Psoas muscle (tissue), 8 donors: ENCODE measurements around the gene ZNF497. TPM values are rescaled to one million over a fixed set of nuclear protein-coding genes. Genes with fewer than 3 reads are reported as not detected.
"Not testable (repeated sequence)": the region's sequence is repeated elsewhere in the genome, so short reads cannot be mapped to it uniquely, and the experiment has no call there.

Experiments used
- ATAC-seq, 4 donors: fragments of 200-7000 bp; cut with Tn5 transposase; one replicate each; pipeline ENCODE4 v1.9.1; 2020; ENCODE audit warnings: moderate library complexity in 3 of 4, mild to moderate bottlenecking in 2 of 4
- DNase-seq, 2 donors: peaks; one replicate each; pipeline ENCODE4 v3.0.0-alpha.2; 2020
- H3K27ac ChIP-seq: fragments of 200-600 bp; one replicate; pipeline ENCODE4 v1.8.0; 2022
- H3K27me3 ChIP-seq, 3 donors: fragments of 200-600 bp in 1 of 3; one replicate each; pipeline versions ENCODE4 v1.6.1 to v1.8.0; 2013 to 2022; ENCODE audit warnings: low read length in 2 of 3, mild to moderate bottlenecking in 2 of 3, moderate library complexity in 1 of 3; ENCODE audit not compliant: insufficient read depth in 3 of 3
- H3K36me3 ChIP-seq, 2 donors: fragments of 200-600 bp in 1 of 2; one replicate each; pipeline versions ENCODE4 v1.6.1 to v1.8.0; 2013 to 2022; ENCODE audit warnings: low read depth in 1 of 2, mild to moderate bottlenecking in 1 of 2, moderate library complexity in 1 of 2; ENCODE audit not compliant: insufficient read depth in 1 of 2
- H3K4me1 ChIP-seq: fragments of 200-600 bp; one replicate; pipeline ENCODE4 v1.8.0; 2022
- H3K4me3 ChIP-seq: fragments of 200-600 bp; one replicate; pipeline ENCODE4 v1.8.0; 2022; ENCODE audit warnings: mild to moderate bottlenecking
- H3K9me3 ChIP-seq: fragments of 200-600 bp; one replicate; pipeline ENCODE4 v1.8.0; 2022
- WGBS, 3 donors: extraction: QIAGEN DNeasy Blood & Tissue Kit; methylation state at CpG; one replicate each; pipeline versions ENCODE4 v1.1.6 to v1.1.7; 2013; 5-methylcytosine and 5-hydroxymethylcytosine counted together
- intact Hi-C, 2 donors: fragments of 100-400 bp; cut with DNase I; formaldehyde crosslinking; loops; one replicate each; pipeline versions ENCODE4 v1.11.0 to v1.14.2; 2022
- polyA plus RNA-seq, 3 donors: library from polyadenylated mRNA; stranded (reverse); fragments of 200-250 nt; gene quantifications; one replicate each; pipeline ENCODE4 v1.2.3, GENCODE V29; 2013
- total RNA-seq, 4 donors: library from RNA; stranded (reverse); fragmentation: NEBNext Ultra II Directional in 2 of 4; extraction: Animal tissue kit (Norgen Biotek cat#: 25700) in 2 of 4; gene quantifications; one replicate each; pipeline versions ENCODE4 v1.2.1 to v1.2.4, GENCODE V29; 2021 to 2023
- TF ChIP-seq, protein P1 (sequence below): fragments of 200-600 bp; IDR thresholded peaks from one replicate; pipeline ENCODE4 v1.8.0; 2022; ENCODE audit warnings: antibody characterized with exemption
- donor health status: healthy with polysubstance abuse.
- donor health status: DM: no; HTN: no; CAD: no; lungs with moderate emphysema.
- donor health status: Bipolar disorder and iron deficiency.
- donor health status: healthy.
- donor health status: DM: yes; HTN: yes; CAD: no.
- donor health status: DM: no; HTN: no; CAD: no.
- donor health status: DM: no; HTN: no; CAD: no.
- donor health status: DM: yes; HTN: yes; CAD: no.

ZNF497 gene
- total and polyA plus RNA-seq, 7 donors: 0.08 to 0.43 (median 0.25) TPM

DNA sequence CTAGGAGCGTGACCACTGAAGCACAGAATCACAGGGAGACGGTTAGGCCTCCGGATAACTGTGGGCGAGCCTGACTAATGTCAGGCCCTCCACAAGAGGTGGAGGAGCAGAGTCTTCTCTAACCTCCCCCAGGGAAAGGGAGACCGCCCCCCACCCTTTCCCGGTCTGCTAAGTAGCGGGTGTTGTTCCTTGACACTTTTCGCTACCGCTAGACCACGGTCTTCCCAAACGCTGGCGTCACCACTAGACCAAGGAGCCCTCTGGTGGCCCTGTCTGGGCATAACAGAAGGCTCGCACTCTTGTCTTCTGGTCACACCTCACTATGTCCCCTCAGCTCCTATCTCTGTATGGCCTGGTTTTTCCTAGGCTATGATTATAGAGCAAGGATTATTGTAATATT lies 51.9 kb downstream of the ZNF497 start:
- H3K9me3 ChIP-seq, ATAC-seq, H3K27me3 ChIP-seq, H3K27ac ChIP-seq, intact Hi-C loops, H3K4me1 ChIP-seq, H3K4me3 ChIP-seq: not testable (repeated sequence)
- WGBS, 3 donors: 48 to 49% (median 48%) methylated on average over 12 to 13 of the region's 13 CpGs
- TF ChIP-seq, protein P1, sequence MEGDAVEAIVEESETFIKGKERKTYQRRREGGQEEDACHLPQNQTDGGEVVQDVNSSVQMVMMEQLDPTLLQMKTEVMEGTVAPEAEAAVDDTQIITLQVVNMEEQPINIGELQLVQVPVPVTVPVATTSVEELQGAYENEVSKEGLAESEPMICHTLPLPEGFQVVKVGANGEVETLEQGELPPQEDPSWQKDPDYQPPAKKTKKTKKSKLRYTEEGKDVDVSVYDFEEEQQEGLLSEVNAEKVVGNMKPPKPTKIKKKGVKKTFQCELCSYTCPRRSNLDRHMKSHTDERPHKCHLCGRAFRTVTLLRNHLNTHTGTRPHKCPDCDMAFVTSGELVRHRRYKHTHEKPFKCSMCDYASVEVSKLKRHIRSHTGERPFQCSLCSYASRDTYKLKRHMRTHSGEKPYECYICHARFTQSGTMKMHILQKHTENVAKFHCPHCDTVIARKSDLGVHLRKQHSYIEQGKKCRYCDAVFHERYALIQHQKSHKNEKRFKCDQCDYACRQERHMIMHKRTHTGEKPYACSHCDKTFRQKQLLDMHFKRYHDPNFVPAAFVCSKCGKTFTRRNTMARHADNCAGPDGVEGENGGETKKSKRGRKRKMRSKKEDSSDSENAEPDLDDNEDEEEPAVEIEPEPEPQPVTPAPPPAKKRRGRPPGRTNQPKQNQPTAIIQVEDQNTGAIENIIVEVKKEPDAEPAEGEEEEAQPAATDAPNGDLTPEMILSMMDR: peak; percentile 37
- peaks cover 19 to 84% of the 10 kb centered on the region in 2 donors for H3K36me3 ChIP-seq
- DNase-seq: peak in 1 of 2 donors; percentile 25

GRCh38 chr19:58307736-58308135 lies 54.8 kb downstream of the ZNF497 start:
- TF ChIP-seq, protein P1: no peak
- Histone ChIP-seq H3K4me3 (no peak overlapping the region), H3K27me3 (no peaks in the 10 kb centered on the region), H3K36me3 (peaks cover 12 to 55% of the 10 kb centered on the region in 2 donors), H3K27ac (no peak overlapping the region), H3K4me1 (peaks cover 9% of the 10 kb centered on the region), H3K9me3 (no peaks in the 10 kb centered on the region)
- DNase-seq: no peak
- intact Hi-C loops: loop anchor here in 1 of 2 donors (5.0 kb wide), 1 partner anchor 55 kb away; the partner anchor contains the start of gene ZNF497
- no peak for ATAC-seq
- WGBS, 3 donors: 77 to 80% (median 78%) methylated on average over 4 of the region's 4 CpGs

GRCh38 chr19:58305932-58306323 lies 56.6 kb downstream of the ZNF497 start:
- H3K4me1 ChIP-seq: peaks cover 9% of the 10 kb centered on the region
- 47 to 64% (median 59%) methylated on average over 12 of the region's 12 CpGs for WGBS, 3 donors
- H3K27me3 ChIP-seq: no peaks in the 10 kb centered on the region
- peak overlapping the region; percentile 89 for H3K4me3 ChIP-seq
- intact Hi-C loops: loop anchor here in 1 of 2 donors (5.0 kb wide), 1 partner anchor 56 kb away; the partner anchor contains the start of gene ZNF497
- no peak for ATAC-seq
- TF ChIP-seq, protein P1: no peak
- H3K9me3 ChIP-seq: peaks cover 13% of the 10 kb centered on the region
- DNase-seq: no peak
- H3K27ac ChIP-seq: peak overlapping the region; percentile 93
- peaks cover 2 to 40% of the 10 kb centered on the region in 2 donors for H3K36me3 ChIP-seq

GRCh38 chr19:58305065-58305931 lies 57.3 kb downstream of the ZNF497 start, which contains the start of gene ERVK3-1:
TSS of gene ERVK3-1 (plus strand) at chr19:58305377. CDS start at chr19:58312169, 6,792 bp downstream.
- WGBS, 3 donors: 1% methylated on average over 55 of the region's 55 CpGs
- H3K36me3 ChIP-seq: peaks cover 2 to 46% of the 10 kb centered on the region in 2 donors
- peak; percentile 100 for ATAC-seq

More at GRCh38 chr19:58305065-58305931, 57.3 kb downstream of the ZNF497 start, which contains the start of gene ERVK3-1:
- Histone ChIP-seq H3K4me3 (peak within 1 kb of the TSS; percentile 89), H3K9me3 (peaks cover 13% of the 10 kb centered on the region), H3K4me1 (peaks cover 9% of the 10 kb centered on the region), H3K27ac (peak within 1 kb of the TSS; percentile 93), H3K27me3 (no peaks in the 10 kb centered on the region)
- peak; percentile 96 to 98 for DNase-seq
- TF ChIP-seq, protein P1: peak; percentile 19
- intact Hi-C loops: loop anchor here in 1 of 2 donors (5.0 kb wide), 1 partner anchor 57 kb away; the partner anchor contains the start of gene ZNF497
